DMS114 treated with DMSO at 0.1 percent for 48 hours (cell line): ENCODE results near the gene TNIP3.
"Not testable (repeated sequence)": the region's sequence is repeated elsewhere in the genome, so short reads cannot be mapped to it uniquely, and the experiment has no call there.

Experiments
- DNase-seq: peaks from one replicate; lab custom pipeline; 2025; ENCODE audit not compliant: unreplicated experiment; lab: John Stamatoyannopoulos, UW

TNIP3 gene

GRCh38 chr4:121164291-121164690, at the start of gene TNIP3:
Gene TNIP3, minus strand, starts transcription at chr4:121164321. Its CDS starts 196 bp downstream, at chr4:121164125.
- DNase-seq: no peak

GRCh38 chr4:121212806-121213205, 48.7 kb upstream of the TNIP3 start:
- DNase-seq: no peak

GRCh38 chr4:121209171-121209570, 45.0 kb upstream of the TNIP3 start:
- no peak for DNase-seq

DNA sequence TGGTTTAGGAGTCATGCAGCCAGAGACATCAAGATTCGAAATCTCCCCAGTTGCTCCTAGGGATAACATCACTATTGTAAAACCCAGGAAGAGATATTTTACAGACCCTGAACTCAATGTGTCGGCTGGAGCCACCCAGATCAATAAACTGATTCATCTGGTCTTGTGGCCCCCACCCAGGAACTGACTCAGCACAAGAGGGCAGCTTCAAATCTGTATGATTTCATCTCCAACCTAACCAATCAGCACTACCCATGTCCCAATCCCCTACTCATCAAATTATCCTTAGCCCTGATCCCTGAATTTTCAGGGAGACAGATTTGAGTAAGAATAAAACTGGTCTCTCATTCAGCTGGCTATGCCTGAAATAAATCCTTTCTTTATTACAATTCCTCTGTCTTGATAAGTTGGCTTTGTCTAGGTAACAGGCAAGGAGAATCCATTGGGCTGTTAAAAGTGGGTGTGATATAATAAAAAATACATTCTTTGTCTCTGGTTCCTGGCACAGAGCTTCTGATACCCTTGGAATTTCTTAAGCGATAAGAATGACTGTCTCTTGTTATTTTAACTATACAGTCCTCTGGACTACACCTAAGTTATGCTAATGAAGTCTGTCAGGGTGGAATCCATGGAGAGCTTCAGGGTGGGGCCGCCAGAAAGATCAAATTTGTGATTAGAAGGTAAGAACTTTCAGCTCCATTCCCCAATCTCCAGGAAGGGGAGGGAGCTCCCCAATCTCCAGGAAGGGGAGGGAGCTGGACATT, 44.3 kb upstream of the TNIP3 start:
- DNase-seq: no peak

GRCh38 chr4:121205777-121206176, 41.7 kb upstream of the TNIP3 start:
- DNase-seq: not testable (repeated sequence)

DNA sequence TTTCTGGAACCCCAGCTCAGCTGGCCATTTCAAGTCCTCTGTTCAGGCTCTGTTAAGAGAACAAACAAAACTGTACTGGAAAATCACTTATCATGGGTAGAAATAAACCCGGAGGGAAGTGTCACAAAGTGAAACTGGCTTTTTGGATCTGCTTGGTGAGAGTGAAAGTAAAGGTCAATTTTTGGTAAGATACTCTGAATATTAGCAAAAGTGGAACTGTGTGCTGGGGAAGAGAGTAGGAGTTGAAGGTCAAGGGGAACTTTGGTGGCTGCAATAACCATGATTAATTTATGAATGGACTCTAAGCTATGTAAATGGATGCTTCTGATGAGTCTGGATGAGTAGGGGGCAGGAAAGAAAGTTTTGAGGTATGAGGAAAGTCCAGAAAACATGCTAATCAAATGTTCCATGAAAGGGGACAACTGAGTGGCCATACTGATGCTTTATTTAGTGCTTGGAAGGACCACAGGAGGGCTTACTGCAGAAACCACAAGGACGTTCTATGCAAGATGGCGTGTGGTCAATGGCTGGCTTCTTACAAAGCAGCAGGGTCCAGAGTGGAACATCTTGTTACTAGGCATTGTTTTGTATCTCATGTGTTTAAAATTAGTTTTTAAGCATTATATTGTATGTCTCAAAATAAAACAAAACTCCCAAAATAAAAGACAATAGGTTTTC, 36.8 kb upstream of the TNIP3 start:
- DNase-seq: no peak

DNA sequence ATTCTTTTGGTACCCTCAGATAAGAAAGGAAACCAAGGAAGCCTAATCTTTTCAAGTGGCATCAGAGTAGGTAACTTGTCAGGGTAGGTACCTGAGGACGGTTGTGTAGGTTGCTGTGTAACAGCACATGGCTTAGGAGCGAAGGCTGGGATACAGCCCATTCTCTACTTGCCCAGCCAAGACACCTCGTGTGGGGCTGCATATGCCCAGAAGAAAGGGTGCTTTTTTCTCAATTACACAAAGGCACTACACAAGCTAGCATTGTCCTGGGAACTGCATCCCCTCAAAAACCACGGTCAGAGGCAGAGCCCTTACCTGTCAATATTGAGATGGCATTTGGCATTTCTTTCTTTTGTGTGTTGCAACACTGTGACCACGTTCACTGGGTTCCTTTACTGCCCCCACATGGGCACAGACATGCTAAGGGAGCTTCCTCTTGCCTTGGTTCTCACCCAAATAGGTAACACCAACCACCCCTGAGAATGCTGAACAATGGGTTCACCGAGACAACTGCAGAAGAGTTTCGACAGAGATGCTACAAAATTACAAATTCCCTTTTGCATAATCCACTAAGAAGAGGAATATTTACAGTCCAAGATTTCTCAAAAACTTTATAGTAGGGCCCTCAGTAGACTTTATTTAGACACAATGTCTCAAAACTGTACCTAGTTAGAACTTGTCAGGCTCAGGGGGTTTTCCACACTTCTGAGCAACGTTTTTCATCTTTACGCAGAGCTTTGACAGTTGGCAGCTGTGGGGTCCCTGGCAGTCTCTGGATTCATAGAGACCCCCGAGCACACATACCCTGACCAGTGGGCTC, 35.8 kb upstream of the TNIP3 start:
- DNase-seq: no peak

DNA sequence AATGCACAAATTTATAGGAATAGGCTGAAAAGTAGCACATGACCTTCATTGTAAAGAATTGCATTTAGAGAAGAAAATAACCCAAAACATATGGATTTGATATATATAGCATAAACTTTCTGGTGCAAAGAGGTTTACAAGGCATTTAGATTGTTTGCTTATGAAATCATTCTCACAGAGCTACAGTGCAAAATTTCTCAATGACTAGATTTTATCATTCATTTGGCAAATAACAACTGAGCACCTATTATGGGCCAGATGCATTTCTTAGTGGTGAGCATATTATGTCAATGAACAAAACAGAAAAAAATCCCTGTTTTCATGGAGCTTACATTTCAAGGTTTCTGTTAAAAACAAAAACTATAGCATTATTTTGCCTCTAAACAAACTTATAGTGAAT, 34.1 kb upstream of the TNIP3 start:
- no peak for DNase-seq

GRCh38 chr4:121195649-121196048, 31.5 kb upstream of the TNIP3 start:
- DNase-seq: no peak

DNA sequence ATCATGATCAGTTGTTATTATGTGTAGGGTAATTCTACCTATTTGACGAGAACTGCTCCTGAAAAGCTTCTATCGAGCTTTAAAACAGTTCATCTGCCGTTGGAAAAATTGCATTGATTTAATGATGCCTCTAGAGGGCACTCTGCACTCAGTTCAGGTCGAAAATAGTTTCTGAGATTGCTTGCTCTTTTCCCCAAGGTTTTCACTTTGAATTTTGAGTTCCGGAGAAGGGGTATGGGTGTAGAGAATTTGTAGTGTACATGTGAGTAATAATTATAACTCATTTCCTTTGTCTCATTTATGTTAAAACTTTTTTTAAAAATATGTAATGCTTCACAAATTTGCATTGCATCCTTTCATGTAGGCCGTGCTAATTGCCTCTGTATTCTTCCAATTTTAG, 28.4 kb upstream of the TNIP3 start:
- DNase-seq: peak; percentile 21

GRCh38 chr4:121192013-121192412, 27.9 kb upstream of the TNIP3 start:
- DNase-seq: no peak

DNA sequence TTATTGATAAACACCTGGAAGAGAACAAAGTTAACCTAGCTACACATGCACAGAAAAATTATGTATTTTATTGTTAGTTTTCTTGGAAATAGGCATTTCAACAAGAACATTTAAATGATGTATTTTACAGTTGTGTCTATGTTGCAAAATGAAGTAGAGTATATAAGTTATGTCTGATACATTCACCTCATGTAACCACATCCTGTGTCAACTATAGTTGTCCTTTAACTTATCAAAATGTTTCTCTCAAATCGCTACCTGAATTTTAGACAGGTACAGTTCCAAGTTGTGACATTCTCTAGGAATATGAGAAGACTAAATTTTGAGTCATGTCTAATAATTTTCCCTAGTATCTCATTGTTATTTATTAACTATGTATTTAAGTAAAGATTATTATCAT, 27.2 kb upstream of the TNIP3 start:
- DNase-seq: no peak

GRCh38 chr4:121190389-121190788, 26.3 kb upstream of the TNIP3 start:
- no peak for DNase-seq

DNA sequence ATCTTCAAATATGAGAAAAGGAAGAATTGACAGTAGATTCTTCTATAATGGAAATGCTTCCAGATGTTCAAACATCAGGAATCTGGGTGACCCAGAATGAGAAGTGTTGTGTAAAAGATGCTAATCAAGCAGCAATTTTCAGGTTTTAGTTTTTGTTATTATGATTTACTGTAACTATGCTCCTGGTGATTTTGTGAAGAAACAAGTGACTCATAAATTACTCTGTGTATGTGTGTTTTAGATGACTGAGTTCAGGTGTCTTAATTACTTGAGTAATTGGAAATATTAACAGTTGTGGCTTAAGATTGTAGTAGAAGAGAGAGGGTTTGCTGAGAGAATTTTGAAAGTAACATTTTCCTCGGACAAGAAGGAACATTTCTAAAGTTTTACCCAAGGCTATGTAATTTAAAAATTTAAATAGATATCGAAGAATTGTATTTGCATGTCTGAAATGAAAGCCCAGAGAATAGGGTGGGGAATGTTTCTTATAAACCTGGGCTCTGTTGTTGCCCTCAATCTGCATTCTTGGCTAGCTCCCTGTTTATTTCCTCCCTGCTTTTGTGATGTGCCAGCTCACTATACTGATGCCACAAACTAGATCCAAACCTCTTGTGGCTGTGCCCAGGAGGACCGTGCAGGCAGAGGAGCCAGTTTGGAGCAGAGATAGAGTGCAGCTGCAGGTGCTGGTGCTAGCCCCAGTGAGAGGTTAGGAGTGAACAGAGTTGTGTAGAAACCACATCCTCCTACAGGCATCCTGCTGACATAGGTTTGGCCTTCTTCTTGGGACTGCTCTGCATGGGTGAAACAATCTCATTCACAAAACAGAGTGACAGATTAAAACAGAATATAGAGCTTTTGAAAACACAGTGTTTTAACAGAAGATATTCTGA, 25.4 kb upstream of the TNIP3 start:
- no peak for DNase-seq

DNA sequence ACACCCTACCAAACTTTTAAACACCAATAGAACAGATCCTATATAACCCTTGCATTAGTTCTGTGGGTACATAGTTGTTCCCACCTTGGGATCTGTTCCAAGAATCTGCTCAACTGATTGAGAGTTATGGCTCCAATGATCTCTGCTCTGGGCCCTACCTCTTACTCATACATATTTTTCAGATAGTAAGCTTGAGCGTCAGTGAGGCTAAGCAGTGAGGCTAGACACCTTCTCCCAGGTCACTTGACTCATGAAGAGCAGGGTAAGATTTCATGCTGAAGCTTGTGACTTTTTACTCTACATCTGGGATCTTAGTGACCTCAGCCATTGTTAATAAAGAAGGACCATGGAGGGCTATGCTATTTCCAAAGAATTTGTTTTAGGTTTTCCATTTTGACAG, 23.1 kb upstream of the TNIP3 start:
- no peak for DNase-seq

- no peak for DNase-seq
Observed at GRCh38 chr4:121185960-121186359, 21.8 kb upstream of the TNIP3 start.

GRCh38 chr4:121183989-121184388, 19.9 kb upstream of the TNIP3 start:
- no peak for DNase-seq

DNA sequence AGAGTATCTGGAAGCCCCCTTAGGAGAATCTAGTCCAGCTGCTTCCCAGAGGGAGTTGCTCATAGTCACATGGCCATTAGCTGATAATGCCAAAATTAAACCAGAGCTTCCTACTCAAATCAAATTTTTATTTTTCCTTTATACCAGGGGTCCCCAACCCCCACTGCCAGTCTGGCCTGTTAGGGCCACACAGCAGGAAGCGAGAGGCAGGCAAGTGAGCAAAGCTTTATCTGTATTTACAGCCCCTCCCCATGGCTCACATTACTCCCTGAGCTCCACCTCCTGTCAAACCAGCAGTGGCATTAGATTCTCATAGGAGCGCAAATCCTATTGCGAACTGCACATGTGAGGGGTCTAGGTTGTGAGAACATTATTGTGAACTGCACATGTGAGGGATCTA, 19.2 kb upstream of the TNIP3 start:
- no peak for DNase-seq

- DNase-seq: no peak
Observed at GRCh38 chr4:121182296-121182695, 18.2 kb upstream of the TNIP3 start.

GRCh38 chr4:121181493-121181892, 17.4 kb upstream of the TNIP3 start:
- DNase-seq: no peak

GRCh38 chr4:121180558-121180957, 16.4 kb upstream of the TNIP3 start:
- DNase-seq: no peak
